NCI-H1436 treated with DMSO at 0.1 percent for 48 hours (cell line): ENCODE results near the gene VAMP5.
"Not testable (repeated sequence)": the region's sequence is repeated elsewhere in the genome, so short reads cannot be mapped to it uniquely, and the experiment has no call there.

ENCODE experiments used
- DNase-seq: peaks from one replicate; lab custom pipeline; 2025; lab: John Stamatoyannopoulos, UW

The VAMP5 gene

GRCh38 chr2:85601771-85602475, 17.7 kb downstream of the VAMP5 start:
- no peak for DNase-seq

- no peak for DNase-seq
Observed at GRCh38 chr2:85602476-85603234, 18.4 kb downstream of the VAMP5 start, which contains the start of gene TMEM150A. TSS of gene TMEM150A (minus strand) at chr2:85602698. CDS start at chr2:85601948, 750 bp downstream.

- DNase-seq: not testable (repeated sequence)
Observed at GRCh38 chr2:85604133-85604444, 19.9 kb downstream of the VAMP5 start.

GRCh38 chr2:85604568-85605339, 20.5 kb downstream of the VAMP5 start:
- no peak for DNase-seq

GRCh38 chr2:85605406-85606115, 21.3 kb downstream of the VAMP5 start:
- no peak for DNase-seq

DNA sequence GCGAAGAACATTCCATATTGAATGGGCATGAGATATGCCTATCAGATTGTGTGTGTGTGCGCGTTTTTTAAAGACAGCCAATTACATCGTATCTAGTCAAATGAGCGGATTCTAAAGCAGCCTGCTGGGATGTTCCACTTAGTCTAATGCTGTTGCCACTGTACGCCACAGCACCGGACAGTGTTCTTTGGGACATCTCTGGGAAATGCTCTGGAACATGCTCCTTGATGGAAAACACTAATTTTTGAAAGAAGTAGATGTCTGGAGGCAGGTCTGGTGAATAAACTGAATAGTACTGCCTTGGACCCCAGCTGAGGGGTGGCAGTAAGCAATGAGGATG, 21.9 kb downstream of the VAMP5 start:
- DNase-seq: no peak

GRCh38 chr2:85607268-85608215, 23.3 kb downstream of the VAMP5 start:
- DNase-seq: no peak

DNA sequence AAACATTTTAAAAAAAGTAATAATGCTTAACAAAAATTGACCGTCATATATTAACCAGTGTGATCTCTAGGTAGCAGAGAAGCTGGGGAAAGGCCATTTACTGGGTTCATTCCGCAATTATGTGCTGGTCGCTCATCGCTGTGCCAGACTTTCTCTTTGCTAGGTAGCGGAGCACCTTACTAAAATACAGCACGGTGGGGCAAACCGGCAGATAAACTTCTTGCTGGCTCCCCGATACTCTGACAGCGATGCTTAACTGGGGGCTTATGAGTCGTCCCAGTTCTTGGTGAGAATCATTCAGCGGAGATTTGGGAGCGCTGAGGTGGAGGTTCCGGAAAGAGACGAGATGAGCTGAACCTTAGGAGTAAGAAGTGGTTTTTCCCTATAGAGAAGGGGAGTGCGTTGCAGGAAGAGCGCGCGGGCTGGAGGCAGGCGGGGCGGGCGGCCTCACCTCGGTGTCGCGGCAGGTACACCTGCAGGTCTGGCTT, 27.0 kb downstream of the VAMP5 start:
- no peak for DNase-seq

DNA sequence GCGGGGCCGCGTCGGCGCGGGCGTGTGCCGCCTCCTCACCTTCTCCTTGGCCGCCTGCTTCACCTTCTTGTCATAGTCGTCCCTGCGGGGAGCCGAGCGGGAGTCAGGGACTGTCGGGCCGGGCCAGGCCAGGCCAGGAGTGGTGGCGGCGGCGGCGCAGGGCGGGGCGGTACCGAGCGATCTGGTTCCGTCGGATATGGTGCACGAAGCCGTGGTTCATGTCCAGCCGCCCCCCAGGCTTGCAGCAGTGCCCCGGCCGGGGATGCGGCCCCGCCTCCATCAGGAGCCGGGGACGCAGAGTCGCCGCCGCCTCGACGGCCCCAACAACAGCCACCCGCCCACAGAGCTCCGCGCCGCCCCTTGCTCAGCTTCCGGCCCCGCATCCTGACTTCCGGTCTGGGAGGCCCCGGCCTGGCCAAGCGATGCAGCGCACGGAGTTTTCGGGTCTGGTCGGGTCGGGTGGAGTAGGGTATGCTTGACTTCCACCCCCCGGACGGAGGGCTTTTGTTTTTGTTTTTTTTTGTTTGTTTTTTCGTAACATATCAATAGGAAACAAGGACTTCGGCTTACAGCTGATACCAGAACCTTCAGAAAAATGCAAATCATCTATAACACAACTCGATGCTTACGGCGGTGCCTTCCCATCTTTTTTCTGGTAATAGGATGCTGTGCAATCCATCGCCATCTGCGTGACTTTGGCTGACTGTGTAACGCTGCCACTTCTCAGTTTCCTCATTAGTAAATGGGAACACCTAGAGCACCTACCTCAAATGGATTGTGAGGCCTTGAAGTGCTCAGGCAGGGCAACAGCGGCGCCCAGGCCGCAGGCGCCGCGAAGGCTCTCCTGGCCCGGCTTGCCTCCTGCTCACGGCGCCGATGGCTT, 27.7 kb downstream of the VAMP5 start, which contains the start of gene C2orf68:
Gene C2orf68, minus strand, starts transcription at position 362 of the 883 bp plus-strand sequence. Its CDS starts 82 bp downstream, at position 280.
- DNase-seq: no peak

DNA sequence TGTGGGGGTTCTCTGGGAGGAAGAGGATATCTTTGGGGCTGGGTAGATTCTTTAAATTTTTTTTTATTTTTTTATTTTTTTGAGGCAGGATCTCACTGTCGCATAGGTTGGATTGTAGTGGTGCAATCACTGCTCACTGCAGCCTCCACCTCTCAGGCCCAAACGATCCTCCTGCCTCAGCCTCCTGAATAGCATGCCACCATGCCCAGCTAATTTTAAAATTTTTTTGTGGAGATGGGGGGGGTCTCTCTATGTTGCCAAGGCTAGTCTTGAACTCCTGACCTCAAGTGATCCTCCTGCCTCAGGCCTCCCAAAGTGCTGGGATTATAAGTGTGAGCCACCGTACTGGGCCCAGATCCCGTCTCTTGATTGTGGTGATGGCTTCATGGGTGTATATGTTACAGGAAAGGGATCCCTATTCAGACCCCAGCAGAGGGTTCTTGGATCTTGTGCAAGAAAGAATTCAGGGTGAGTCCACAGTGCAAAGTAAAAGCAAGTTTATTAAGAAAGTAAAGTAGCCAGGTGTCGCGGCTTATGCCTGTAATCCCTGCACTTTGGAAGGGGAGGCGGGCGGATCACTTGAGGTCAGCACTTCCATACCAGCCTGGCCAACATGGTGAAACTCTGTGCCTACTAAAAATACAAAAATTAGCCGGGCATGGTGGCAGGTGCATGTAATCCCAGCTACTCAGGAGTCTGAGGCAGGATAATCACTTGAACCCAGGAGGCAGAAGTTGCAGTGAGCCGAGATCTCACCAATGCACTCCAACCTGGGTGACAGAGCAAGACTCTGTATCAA, 29.7 kb downstream of the VAMP5 start:
- DNase-seq: no peak

GRCh38 chr2:85614757-85615156, 30.5 kb downstream of the VAMP5 start:
- DNase-seq: not testable (repeated sequence)

DNA sequence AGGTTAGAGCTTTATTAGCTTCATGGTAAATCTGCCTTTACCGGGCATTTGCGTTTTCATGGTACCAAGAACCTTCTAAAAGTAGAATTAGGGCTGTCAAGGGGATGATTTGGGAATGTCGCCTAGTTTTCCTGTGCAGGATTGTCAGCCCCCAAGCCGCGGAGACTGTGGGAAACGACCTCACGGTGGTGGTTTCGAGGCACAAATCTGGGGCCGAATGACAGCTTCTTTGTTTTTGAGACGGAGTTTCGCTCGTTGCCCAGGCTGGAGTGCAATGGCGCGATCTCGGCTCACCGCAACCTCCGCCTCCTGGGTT, 31.1 kb downstream of the VAMP5 start:
- DNase-seq: no peak

DNA sequence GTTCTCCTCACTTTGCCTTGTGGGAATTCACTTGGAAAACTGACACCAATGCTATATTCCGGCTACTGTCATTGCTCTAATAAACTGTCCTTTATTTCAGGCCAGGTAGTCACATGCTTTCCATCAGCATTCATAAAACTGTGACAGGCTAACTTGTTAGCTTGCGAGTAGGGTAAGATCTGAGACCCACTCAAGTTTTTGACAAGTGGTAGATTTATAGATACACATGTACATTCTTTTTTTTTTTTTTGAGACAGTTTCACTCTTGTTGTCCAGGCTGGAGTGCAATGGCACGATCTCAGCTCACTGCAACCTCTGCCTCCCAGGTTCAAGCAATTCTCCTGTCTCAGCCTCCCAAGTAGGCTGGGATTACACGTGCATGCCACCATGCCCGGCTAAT, 33.5 kb downstream of the VAMP5 start:
- DNase-seq: not testable (repeated sequence)

GRCh38 chr2:85619617-85620016, 35.4 kb downstream of the VAMP5 start:
- DNase-seq: no peak

- no peak for DNase-seq
Observed at GRCh38 chr2:85621338-85621737, 37.1 kb downstream of the VAMP5 start.

- DNase-seq: no peak
Observed at GRCh38 chr2:85623991-85624390, 39.8 kb downstream of the VAMP5 start.

DNA sequence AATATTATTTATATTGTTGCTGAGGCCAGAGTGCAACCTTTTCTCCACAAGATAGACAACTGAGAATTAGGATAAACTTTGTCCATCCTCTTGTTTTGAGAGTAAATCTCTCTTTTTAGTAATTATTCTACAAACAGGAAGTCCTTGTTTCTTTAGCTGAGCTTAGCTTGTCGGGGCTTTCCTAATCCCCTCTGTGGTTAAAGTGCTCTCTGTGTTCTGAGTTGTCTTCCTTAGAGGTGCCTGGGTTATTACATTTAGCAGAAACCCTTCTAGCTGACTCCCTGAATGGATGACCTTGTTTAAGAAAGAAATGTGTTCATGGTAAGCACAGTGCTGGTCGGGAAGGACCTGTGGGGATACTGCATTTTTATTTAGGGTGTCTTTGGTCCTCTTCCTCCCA, 44.4 kb downstream of the VAMP5 start:
- no peak for DNase-seq

GRCh38 chr2:85631316-85631715, 47.1 kb downstream of the VAMP5 start:
- DNase-seq: no peak

DNA sequence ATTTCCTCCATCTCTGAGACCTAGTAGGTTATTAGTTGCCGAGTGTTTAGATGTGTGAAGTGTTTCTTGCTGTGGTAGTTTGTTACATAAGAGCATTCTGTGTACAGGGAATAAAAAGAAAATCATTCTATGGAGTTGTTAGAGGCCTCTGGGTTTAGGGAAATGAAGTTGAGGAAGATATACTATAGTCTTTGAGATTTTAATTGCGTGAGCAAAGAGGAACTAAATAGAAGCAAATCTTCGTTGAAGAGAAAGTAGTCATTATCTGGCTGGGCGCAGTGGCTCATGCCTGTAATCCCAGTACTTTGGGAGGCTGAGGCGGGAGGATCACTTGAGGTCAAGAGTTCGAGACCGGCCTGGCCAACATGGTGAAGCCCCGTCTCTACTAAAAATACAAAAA, 50.8 kb downstream of the VAMP5 start:
- DNase-seq: no peak
